ENCODE data around the gene SRPK2.

SRPK2 gene

GRCh38 chr7:105178928-105179541, 209.7 kb downstream of the SRPK2 start:
- no peak for DNase-seq

DNA sequence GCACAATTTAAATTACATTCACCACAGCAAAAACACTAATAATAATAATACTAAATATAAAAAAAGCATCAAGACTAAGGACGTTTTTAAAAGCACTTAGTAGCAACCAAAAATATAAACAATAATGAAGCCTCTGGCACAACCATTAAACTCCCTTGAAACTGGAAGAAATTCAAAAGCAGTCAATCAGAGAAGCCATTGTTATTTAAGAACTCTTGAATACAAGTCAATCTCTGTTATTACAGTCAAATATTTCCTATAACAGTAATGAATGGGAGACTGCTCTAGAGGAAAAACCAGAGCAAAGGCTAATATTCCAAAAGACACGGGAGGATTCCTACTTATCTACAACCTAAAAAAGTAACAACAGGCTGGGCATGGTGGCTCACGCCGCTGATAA, 210.5 kb downstream of the SRPK2 start:
- no peak for DNase-seq

GRCh38 chr7:105177026-105177425, 211.7 kb downstream of the SRPK2 start:
- DNase-seq = no peak

DNA sequence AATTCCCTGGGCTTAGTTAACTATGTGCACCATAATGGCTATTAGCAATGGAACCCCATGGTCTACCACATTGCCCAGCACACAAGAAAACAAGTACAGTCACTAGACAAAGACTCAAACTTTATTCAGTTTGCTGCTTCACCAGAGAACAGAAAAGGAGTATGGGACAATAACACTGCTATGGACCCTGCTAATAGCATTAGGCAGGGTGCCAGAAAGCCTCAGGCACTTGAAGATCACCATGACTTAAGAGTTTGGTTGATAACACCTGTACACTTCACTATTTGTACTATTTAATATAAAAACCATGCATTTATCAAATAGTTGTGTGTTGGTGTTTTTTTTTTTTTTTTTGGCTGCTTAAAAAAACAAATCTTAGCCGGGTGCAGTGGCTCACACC, 215.1 kb downstream of the SRPK2 start:
- DNase-seq = no peak

GRCh38 chr7:105164751-105165150, 224.0 kb downstream of the SRPK2 start:
- no peak for DNase-seq

GRCh38 chr7:105163718-105164117, 225.0 kb downstream of the SRPK2 start:
- DNase-seq = no peak

DNA sequence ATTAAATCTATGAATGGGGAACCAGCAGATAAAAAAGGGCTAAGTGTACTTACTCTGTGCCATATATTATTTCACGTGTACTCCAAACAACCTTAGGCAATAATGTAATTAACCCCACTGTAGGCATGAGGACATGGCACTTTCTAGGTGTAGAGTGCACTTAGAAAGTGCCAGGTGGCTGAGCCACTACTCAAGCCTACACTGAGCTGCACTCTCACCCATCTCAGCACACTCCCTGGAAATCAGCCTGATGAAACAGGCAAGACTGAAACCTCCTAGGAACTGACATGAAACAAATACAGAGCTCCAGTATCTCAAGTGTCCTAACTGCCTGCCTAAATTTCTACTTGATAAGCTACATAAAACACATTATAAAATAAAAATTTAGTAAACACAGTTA, 227.4 kb downstream of the SRPK2 start:
- DNase-seq = no peak

DNA sequence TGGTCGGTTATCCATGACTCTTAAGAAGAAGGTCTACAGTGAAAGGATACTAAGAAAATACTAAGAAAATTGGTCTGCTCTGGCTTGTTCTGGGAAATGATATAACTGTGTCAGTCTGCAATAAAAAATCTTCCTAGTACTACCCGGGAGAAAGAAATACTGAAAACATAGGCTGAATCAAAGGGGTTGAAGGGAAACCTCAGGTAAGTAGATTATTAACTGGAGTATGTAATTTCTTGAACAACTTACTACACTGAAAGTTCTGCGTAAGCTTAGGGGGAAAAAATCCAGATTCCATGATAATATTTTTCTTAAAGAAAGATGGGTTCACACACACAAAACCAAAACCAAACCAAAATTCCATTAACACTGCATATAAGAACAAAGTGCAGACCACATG, 231.4 kb downstream of the SRPK2 start:
- no peak for DNase-seq

DNA sequence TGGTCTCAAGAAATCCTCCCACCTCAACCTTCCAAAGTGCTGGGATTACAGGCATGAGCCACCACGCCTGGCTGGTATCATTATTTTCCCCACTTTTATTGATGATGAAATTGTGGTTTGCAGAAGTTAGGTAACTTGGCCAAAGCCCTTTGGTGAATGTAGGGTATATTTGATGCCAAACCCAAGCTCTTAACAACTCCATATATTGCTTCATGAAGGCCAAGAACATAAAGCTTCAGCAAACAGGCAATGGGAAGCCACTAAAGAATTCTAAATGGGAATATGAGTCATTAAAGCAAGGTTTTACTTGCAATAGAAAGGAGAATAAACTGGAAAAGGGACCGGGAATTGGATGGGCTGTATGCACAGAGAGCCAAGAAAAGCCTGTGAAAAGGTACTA, 232.0 kb downstream of the SRPK2 start:
- DNase-seq = no peak

DNA sequence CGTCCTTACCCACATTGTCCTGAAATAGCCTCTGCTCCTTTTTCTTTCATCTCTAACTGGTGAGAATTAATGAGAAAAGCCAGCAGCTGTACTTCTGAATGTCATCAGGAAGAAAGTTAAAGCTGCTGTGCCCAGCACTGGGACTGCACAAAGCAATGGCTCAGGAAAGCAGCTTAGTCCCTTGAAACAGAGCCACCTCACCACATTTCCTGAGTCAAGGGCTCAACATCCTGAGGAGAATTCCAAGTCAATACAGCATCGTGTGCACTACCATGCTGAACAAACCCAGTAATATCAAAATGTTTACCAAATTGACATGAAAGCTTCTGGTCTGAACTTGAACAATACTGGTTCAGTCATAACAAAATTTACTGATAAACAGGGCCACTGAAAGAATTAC, 234.6 kb downstream of the SRPK2 start:
- DNase-seq = no peak

DNA sequence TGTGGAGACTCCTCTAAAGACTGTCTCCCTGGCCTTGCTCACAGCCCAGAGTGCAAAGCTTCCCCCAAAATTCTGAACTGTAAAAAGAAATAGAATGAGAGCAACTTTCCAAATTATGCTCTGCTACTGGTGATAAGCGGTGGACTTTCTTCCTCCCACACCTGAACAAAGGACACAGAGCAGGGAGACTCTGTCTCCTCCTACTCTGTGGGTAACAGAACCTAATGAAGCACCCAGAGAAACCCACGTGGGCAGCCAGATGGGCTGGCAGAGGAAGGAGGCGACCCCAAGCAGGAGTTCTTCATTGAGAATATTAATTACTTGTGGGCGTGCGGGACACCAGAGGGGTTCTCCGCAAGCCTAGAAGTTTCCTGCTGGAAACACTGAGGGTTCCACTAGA, 235.2 kb downstream of the SRPK2 start:
- DNase-seq = no peak

- no peak for DNase-seq
Measured at GRCh38 chr7:105151152-105151551, 237.6 kb downstream of the SRPK2 start.

GRCh38 chr7:105149827-105150226, 238.9 kb downstream of the SRPK2 start:
- no peak for DNase-seq

GRCh38 chr7:105141068-105141467, 247.7 kb downstream of the SRPK2 start:
- DNase-seq = no peak

DNA sequence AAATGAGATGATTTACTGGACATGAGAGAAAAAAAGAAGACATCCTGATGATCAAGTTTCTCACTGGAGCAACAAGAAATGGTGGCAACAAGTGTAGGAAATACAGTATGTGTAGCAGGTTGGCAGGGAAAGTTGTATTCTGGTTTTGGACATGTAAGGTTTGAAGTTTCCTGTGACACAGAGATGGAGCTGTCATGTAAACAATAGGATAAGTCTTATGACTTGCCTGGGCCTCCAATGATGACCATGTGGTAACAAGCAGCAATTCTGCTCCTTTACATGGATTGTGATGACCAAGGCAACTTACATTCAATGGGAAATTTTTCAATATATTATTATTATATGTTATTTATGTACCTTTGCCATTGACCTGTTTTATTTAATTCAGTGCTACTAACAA, 249.3 kb downstream of the SRPK2 start:
- DNase-seq = no peak

DNA sequence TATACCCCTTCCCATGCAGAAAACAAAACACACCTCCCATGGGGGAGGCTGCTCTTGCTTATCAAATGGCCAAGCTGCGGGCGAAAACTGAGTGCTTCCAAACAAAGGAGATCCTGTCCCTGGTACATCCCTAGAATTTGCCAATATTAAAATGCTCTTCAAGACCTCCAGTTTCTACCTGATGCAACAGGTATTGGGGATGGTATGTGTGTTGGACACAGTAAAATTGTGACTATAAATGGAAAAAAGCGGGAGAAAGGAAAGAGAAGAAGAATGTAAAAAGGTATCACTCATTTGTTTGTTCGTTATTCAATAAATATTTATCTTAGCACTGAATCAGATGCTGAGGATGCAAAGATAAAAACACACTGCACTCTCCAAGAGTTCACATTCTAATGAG, 250.8 kb downstream of the SRPK2 start:
- DNase-seq = no peak

GRCh38 chr7:105136221-105136620, 252.5 kb downstream of the SRPK2 start:
- no peak for DNase-seq

- DNase-seq = no peak
Measured at GRCh38 chr7:105133986-105134655, 254.6 kb downstream of the SRPK2 start.

- no peak for DNase-seq
Measured at GRCh38 chr7:105133358-105133757, 255.4 kb downstream of the SRPK2 start.

GRCh38 chr7:105132835-105133234, 255.9 kb downstream of the SRPK2 start:
- DNase-seq = no peak

DNA sequence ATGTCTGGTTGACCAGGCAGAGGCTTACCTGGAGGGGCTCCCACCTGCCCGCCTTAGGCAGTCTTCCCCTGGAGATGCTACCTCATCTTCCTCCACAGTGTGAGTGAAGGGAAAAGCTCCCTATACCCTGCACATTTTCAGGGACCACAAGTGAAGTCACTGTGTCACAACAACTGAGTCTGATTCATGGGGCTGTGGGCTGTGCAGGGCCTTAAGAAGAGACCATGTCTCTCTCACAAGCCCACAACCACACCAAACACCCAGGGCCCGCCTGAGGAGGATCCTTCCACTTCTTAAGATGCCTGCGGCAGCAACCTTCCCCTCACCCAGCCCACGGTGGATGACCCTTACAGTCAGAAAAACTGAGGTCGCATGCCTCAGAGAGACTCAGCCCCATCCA, 256.4 kb downstream of the SRPK2 start:
- DNase-seq = no peak

DNA sequence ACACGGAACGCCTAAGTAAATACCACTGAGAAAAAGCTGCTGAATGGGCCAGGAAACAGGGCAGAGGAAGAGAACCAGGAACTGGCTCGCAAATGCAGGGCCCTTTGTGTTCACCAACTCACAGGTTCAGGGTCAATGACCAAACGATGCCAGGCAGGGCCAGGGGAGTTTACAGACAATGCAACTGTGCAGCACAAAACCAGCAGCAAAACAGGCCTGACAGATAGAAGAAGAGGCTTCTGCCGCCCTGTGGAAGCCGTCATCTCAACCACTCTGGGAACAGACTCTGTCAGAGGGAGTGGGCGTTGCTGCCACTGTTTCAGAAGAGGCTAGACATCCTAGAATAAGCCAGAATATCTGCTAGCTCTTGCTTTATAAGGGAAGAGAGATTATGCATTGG, 256.8 kb downstream of the SRPK2 start:
- DNase-seq = no peak

DNA sequence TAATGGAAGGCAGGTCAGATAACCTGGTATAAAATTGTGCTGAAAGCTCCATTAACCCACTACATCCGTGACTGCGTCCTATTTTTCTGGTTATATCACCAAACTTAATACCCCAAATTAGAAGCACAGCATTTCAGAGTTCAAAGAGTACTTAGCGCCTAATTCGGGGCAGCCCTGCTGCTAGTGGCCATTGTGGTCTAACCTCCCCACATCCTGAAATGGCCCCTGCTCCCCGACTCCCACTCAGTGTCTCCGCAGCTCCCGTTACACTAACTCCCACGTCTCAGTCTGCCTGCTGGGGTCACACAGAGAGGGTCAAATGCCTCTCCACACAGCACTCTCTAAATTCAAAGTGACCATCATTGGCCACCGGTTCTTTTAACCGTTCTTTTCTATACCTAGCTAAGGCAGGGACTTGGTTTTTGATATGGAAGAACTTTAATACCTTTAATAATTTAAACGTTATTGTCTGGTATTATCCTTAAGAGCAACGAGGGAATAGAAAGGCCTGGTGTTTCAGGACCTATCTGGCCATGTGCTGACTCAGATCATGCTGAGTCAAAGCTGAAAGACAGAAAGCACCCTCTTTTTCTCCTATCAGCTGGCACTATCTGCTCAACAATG, 257.6 kb downstream of the SRPK2 start:
- no peak for DNase-seq

DNA sequence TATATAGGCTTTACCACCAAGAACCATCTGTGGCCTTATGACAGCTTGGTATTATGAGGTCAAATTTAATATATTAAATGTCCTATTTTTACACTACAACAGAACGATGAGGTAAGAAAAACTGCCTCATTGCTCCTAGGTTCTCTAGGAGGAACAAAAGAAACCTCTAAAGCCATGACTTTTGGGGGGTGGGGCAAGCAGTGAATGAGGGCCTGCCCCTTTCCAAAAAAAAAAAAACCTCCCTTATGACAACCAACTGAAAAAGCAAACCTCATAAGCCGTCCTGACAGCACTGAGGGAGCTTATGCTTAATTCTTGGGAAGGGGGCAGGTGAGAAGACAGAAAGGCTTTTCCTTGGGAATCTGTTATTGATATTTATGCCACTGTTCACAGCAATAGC, 258.1 kb downstream of the SRPK2 start:
- no peak for DNase-seq

- no peak for DNase-seq
Measured at GRCh38 chr7:105130048-105130447, 258.7 kb downstream of the SRPK2 start.

Data from GDM1 (cell line).